Breast epithelium (tissue), 3 donors: Measurements from ENCODE around the gene TBX5.

Experiments used
- POLR2A ChIP-seq: fragments of 450-650 bp; IDR thresholded peaks from one replicate; pipeline ENCODE4 v1.6.1; 2016; ENCODE audit warnings: antibody characterized with exemption, mild to moderate bottlenecking, moderate library complexity
- POLR2AphosphoS5 ChIP-seq, 3 donors: sonication (generic); formaldehyde crosslinking; IDR thresholded peaks; one replicate each; pipeline ENCODE4 v1.6.1; 2017; ENCODE audit warnings: antibody characterized with exemption in 3 of 3
- TF ChIP-seq, protein P1 (sequence below), 3 donors: fragments of 450-650 bp; IDR thresholded peaks; one replicate each; pipeline ENCODE4 v1.5.1; 2016 to 2017; ENCODE audit warnings: antibody characterized with exemption in 3 of 3, mild to moderate bottlenecking in 3 of 3, moderate library complexity in 3 of 3

DNA sequence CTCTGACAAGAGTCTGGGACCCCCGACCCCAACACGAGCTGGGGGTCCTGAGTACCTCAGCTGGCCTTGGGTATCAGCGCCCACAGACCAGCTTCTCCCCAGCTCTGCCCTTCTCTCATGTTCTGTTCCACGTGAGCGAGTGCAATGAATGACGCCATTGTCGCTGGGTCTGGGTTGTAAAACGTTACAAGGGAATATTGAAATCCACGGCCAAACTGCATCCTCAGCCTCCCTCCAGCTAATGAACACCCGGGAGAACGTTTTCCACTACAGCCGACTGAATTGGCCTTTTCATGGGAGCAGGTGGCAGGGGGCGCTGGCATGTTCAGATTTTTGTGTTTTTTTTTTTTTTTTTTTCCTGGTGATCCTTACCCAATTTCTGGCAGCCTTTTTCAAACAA is 34.7 kb downstream of the TBX5 start:
- TF ChIP-seq, protein P1, sequence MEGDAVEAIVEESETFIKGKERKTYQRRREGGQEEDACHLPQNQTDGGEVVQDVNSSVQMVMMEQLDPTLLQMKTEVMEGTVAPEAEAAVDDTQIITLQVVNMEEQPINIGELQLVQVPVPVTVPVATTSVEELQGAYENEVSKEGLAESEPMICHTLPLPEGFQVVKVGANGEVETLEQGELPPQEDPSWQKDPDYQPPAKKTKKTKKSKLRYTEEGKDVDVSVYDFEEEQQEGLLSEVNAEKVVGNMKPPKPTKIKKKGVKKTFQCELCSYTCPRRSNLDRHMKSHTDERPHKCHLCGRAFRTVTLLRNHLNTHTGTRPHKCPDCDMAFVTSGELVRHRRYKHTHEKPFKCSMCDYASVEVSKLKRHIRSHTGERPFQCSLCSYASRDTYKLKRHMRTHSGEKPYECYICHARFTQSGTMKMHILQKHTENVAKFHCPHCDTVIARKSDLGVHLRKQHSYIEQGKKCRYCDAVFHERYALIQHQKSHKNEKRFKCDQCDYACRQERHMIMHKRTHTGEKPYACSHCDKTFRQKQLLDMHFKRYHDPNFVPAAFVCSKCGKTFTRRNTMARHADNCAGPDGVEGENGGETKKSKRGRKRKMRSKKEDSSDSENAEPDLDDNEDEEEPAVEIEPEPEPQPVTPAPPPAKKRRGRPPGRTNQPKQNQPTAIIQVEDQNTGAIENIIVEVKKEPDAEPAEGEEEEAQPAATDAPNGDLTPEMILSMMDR (IDR thresholded peaks at IDR 0.05) = no peak
- TF ChIP-seq POLR2AphosphoS5 (IDR thresholded peaks at IDR 0.05) (no peak), POLR2A (no peak)
